ENCODE results near the gene TTC28.
"Not testable (repeated sequence)": the region's sequence is repeated elsewhere in the genome, so short reads cannot be mapped to it uniquely, and the experiment has no call there.

Gene TTC28

DNA sequence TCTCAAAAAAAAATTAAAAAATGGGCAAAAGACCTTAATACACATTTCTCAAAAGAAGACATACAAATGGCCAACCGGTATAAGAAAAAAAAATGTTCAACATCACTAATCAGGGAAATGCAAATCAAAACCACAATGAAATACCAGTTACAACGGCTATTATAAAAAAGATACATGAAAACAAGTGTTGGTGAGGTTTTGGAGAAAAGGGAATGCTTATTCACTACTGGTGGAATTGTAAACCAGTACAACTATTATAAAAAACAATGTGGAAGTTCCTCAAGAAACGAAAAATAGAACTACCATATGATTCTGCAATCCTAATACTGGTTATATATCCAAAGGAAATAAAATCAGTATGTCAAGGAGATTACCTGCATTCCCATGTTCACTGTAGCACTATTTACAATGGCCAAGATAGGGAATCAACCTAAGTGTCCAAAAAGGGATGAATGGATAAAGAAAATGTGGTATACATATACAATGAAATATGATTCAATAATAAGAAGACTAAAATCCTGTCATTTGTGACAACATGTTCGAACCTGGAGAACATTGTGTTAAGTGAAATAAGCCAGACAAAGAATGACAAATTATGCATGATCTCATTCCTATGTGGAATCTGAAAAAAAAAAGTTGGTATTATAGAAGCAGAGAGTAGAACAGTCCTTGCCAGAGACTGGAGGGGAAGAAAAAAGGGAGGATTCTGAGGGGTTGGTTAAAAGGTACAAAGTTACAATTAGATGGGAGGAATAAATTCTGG, 503.7 kb downstream of the TTC28 start:
- Histone ChIP-seq H3K36me3 (ENCODE audit: insufficient read depth, insufficient read length, low read length) (no peaks in the 10 kb centered on the region), H3K4me1 (ENCODE audit: insufficient read depth, insufficient read length) (no peaks in the 10 kb centered on the region), H3K4me3 (ENCODE audit: insufficient read length, low read depth) (no peak overlapping the region), H3K9me3 (ENCODE audit: insufficient read depth, low read length) (no peaks in the 10 kb centered on the region), H3K27me3 (ENCODE audit: insufficient read depth, insufficient read length) (no peaks in the 10 kb centered on the region), H3K9ac (ENCODE audit: insufficient read length, low read depth) (no peak overlapping the region)
- no peak for TF ChIP-seq ZNF274 (IDR thresholded peaks at IDR 0.05; ENCODE audit: low read depth, low read length)
- TF ChIP-seq SUZ12 (IDR thresholded peaks at IDR 0.05; ENCODE audit: extremely low read depth, insufficient read depth, insufficient read length): no peak
- TF ChIP-seq YY1 (IDR thresholded peaks at IDR 0.05; ENCODE audit: insufficient read depth, insufficient read length): no peak
- DNase-seq (ENCODE audit: low read depth, low spot score): no peak

DNA sequence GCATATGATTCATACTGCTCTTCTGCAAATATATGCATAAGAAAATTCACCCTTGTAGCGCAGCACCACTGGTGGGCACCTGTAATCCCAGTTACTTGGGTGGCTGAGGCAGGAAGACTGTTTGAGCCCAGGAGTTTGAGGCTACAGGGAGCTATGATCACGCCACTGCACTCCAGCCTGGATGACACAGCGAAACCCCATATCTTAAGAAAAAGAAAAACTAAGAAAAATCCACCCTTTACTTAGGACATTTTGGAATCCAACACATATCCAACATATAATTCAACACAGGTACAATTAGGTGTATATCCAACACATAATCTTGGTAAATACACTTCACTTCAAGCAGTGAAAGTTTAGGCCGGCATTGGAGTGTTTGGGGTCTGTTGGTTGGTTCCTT, 505.1 kb downstream of the TTC28 start:
- no peak for DNase-seq (ENCODE audit: low read depth, low spot score)

GRCh38 chr22:28172892-28173670, 506.6 kb downstream of the TTC28 start:
- no peak for DNase-seq (ENCODE audit: low read depth, low spot score)
- H3K27me3 ChIP-seq (ENCODE audit: insufficient read depth, insufficient read length): no peaks in the 10 kb centered on the region
- no peak overlapping the region for H3K4me3 ChIP-seq (ENCODE audit: insufficient read length, low read depth)
- no peaks in the 10 kb centered on the region for H3K4me1 ChIP-seq (ENCODE audit: insufficient read depth, insufficient read length)
- H3K36me3 ChIP-seq (ENCODE audit: insufficient read depth, insufficient read length, low read length): no peaks in the 10 kb centered on the region
- TF ChIP-seq ZNF274 (IDR thresholded peaks at IDR 0.05; ENCODE audit: low read depth, low read length) (no peak), SUZ12 (IDR thresholded peaks at IDR 0.05; ENCODE audit: extremely low read depth, insufficient read depth, insufficient read length) (no peak), YY1 (IDR thresholded peaks at IDR 0.05; ENCODE audit: insufficient read depth, insufficient read length) (no peak)
- no peaks in the 10 kb centered on the region for H3K9me3 ChIP-seq (ENCODE audit: insufficient read depth, low read length)
- no peak overlapping the region for H3K9ac ChIP-seq (ENCODE audit: insufficient read length, low read depth)

More for the DNA sequence above, 505.1 kb downstream of the TTC28 start:
- Histone ChIP-seq H3K9me3 (ENCODE audit: insufficient read depth, low read length) (no peaks in the 10 kb centered on the region), H3K9ac (ENCODE audit: insufficient read length, low read depth) (no peak overlapping the region), H3K27me3 (ENCODE audit: insufficient read depth, insufficient read length) (no peaks in the 10 kb centered on the region), H3K4me1 (ENCODE audit: insufficient read depth, insufficient read length) (no peaks in the 10 kb centered on the region), H3K36me3 (ENCODE audit: insufficient read depth, insufficient read length, low read length) (no peaks in the 10 kb centered on the region), H3K4me3 (ENCODE audit: insufficient read length, low read depth) (no peak overlapping the region)
- TF ChIP-seq YY1 (IDR thresholded peaks at IDR 0.05; ENCODE audit: insufficient read depth, insufficient read length): no peak
- no peak for TF ChIP-seq SUZ12 (IDR thresholded peaks at IDR 0.05; ENCODE audit: extremely low read depth, insufficient read depth, insufficient read length)
- no peak for TF ChIP-seq ZNF274 (IDR thresholded peaks at IDR 0.05; ENCODE audit: low read depth, low read length)

DNA sequence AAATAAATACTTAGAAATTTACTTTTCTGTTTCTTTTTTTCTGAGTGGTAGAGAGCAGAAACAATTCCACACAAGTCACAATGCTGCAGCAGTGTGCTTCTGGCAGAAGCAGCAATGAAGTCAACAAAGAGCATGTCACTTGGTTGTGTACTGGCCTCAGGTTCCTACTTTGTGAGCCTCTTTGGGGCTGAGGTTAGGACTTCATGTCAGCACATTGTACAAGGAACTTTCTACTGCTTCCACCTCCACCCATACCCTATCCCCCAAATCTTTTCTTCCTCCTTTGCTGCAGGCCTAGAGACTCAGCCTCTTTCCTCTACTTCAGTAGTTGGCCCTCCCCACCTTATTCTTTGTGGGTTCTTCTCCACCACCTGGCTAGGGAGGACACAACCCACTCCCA, 507.9 kb downstream of the TTC28 start:
- H3K9me3 ChIP-seq (ENCODE audit: insufficient read depth, low read length): no peaks in the 10 kb centered on the region
- no peaks in the 10 kb centered on the region for H3K27me3 ChIP-seq (ENCODE audit: insufficient read depth, insufficient read length)
- no peak for TF ChIP-seq SUZ12 (IDR thresholded peaks at IDR 0.05; ENCODE audit: extremely low read depth, insufficient read depth, insufficient read length)
- no peak for TF ChIP-seq YY1 (IDR thresholded peaks at IDR 0.05; ENCODE audit: insufficient read depth, insufficient read length)
- TF ChIP-seq ZNF274 (IDR thresholded peaks at IDR 0.05; ENCODE audit: low read depth, low read length): no peak
- no peaks in the 10 kb centered on the region for H3K4me1 ChIP-seq (ENCODE audit: insufficient read depth, insufficient read length)
- no peak for DNase-seq (ENCODE audit: low read depth, low spot score)
- H3K4me3 ChIP-seq (ENCODE audit: insufficient read length, low read depth): no peak overlapping the region
- no peak overlapping the region for H3K9ac ChIP-seq (ENCODE audit: insufficient read length, low read depth)
- no peaks in the 10 kb centered on the region for H3K36me3 ChIP-seq (ENCODE audit: insufficient read depth, insufficient read length, low read length)

GRCh38 chr22:28171115-28171514, 508.5 kb downstream of the TTC28 start:
- Histone ChIP-seq H3K4me1 (ENCODE audit: insufficient read depth, insufficient read length) (no peaks in the 10 kb centered on the region), H3K4me3 (ENCODE audit: insufficient read length, low read depth) (no peak overlapping the region), H3K36me3 (ENCODE audit: insufficient read depth, insufficient read length, low read length) (no peaks in the 10 kb centered on the region), H3K27me3 (ENCODE audit: insufficient read depth, insufficient read length) (no peaks in the 10 kb centered on the region), H3K9ac (ENCODE audit: insufficient read length, low read depth) (no peak overlapping the region), H3K9me3 (ENCODE audit: insufficient read depth, low read length) (no peaks in the 10 kb centered on the region)
- DNase-seq (ENCODE audit: low read depth, low spot score): no peak
- TF ChIP-seq YY1 (IDR thresholded peaks at IDR 0.05; ENCODE audit: insufficient read depth, insufficient read length) (no peak), SUZ12 (IDR thresholded peaks at IDR 0.05; ENCODE audit: extremely low read depth, insufficient read depth, insufficient read length) (no peak)

DNA sequence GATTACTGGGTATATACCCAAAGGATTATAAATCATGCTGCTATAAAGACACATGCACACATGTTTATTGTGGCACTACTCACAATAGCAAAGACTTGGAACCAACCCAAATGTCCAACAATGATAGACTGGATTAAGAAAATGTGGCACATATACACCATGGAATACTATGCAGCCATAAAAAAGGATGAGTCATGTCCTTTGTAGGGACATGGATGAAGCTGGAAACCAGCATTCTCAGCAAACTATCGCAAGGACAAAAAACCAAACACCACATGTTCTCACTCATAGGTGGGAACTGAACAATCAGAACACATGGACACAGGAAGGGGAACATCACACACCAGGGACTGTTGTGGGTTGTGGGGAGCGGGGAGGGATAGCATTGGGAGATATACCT, 510.3 kb downstream of the TTC28 start:
- not testable (repeated sequence) for H3K4me1 ChIP-seq (ENCODE audit: insufficient read depth, insufficient read length); H3K27me3 ChIP-seq (ENCODE audit: insufficient read depth, insufficient read length); H3K36me3 ChIP-seq (ENCODE audit: insufficient read depth, insufficient read length, low read length); H3K9ac ChIP-seq (ENCODE audit: insufficient read length, low read depth); H3K9me3 ChIP-seq (ENCODE audit: insufficient read depth, low read length); DNase-seq (ENCODE audit: low read depth, low spot score); H3K4me3 ChIP-seq (ENCODE audit: insufficient read length, low read depth)

- H3K9ac ChIP-seq (ENCODE audit: insufficient read length, low read depth): no peak overlapping the region
- no peaks in the 10 kb centered on the region for H3K27me3 ChIP-seq (ENCODE audit: insufficient read depth, insufficient read length)
- TF ChIP-seq ZNF274 (IDR thresholded peaks at IDR 0.05; ENCODE audit: low read depth, low read length) (no peak), SUZ12 (IDR thresholded peaks at IDR 0.05; ENCODE audit: extremely low read depth, insufficient read depth, insufficient read length) (no peak), YY1 (IDR thresholded peaks at IDR 0.05; ENCODE audit: insufficient read depth, insufficient read length) (no peak)
- H3K4me3 ChIP-seq (ENCODE audit: insufficient read length, low read depth): no peak overlapping the region
- H3K9me3 ChIP-seq (ENCODE audit: insufficient read depth, low read length): 0 out of 2 replicates have a peak, but pooled peaks cover 4% of the 10 kb centered on the region
- no peak for DNase-seq (ENCODE audit: low read depth, low spot score)
- H3K4me1 ChIP-seq (ENCODE audit: insufficient read depth, insufficient read length): no peaks in the 10 kb centered on the region
- no peaks in the 10 kb centered on the region for H3K36me3 ChIP-seq (ENCODE audit: insufficient read depth, insufficient read length, low read length)
Observed at GRCh38 chr22:28155808-28156207, 523.8 kb downstream of the TTC28 start.
